Gastroesophageal sphincter (tissue), 3 donors: ENCODE results near the gene CES2.

ENCODE experiments used
- CTCF ChIP-seq, 4 experiments: fragments of 200-600 bp in 2 of 4; fragments of 450-650 bp in 2 of 4; sonication (generic) in 1 of 4; IDR thresholded peaks; one replicate each; pipeline ENCODE4 v1.5.1; 2017 to 2019; ENCODE audit warnings: antibody characterized with exemption in 4 of 4, mild to moderate bottlenecking in 2 of 4, moderate library complexity in 2 of 4
- EP300 ChIP-seq: sonication (generic); formaldehyde crosslinking; IDR thresholded peaks from one replicate; pipeline ENCODE4 v1.6.1; 2017; ENCODE audit warnings: antibody characterized with exemption, mild to moderate bottlenecking
- POLR2A ChIP-seq, 2 donors: fragments of 450-650 bp; IDR thresholded peaks; one replicate each; pipeline ENCODE4 v1.6.1; 2017; ENCODE audit warnings: antibody characterized with exemption in 2 of 2, mild to moderate bottlenecking in 2 of 2, moderate library complexity in 1 of 2
- POLR2AphosphoS5 ChIP-seq: sonication (generic); formaldehyde crosslinking; IDR thresholded peaks from one replicate; pipeline ENCODE4 v1.6.1; 2017; ENCODE audit warnings: antibody characterized with exemption

- no peak for TF ChIP-seq CTCF (IDR thresholded peaks at IDR 0.05)
- no peak for TF ChIP-seq POLR2A (IDR thresholded peaks at IDR 0.05)
- TF ChIP-seq EP300, result no peak
- no peak for TF ChIP-seq POLR2AphosphoS5
These were observed 30.9 kb upstream of the CES2 start for GRCh38 chr16:66904428-66904845.
